HL-60 (cell line): ENCODE measurements around the gene NCKAP5L.

Experiments
- DNase-seq, 2 experiments: peaks; one replicate each; pipeline ENCODE4 v3.0.0-alpha.2; 2010 to 2020; ENCODE audit warnings: low read depth in 1 of 2, low spot score in 1 of 2
- H3K27ac ChIP-seq: fragments of 250-450 bp; sonication (Bioruptor Pico); replicated peaks from 2 replicates; pipeline ENCODE4 v1.5.1; 2020; ENCODE audit warnings: mild to moderate bottlenecking, moderate library complexity
- H3K27me3 ChIP-seq: fragments of 250-450 bp; sonication (Bioruptor Pico); 2 replicates; pipeline ENCODE4 v1.5.1; 2021; ENCODE audit warnings: mild to moderate bottlenecking, moderate library complexity; ENCODE audit not compliant: insufficient read depth, poor library complexity, severe bottlenecking
- H3K4me3 ChIP-seq: replicated peaks from 2 replicates; pipeline ENCODE4 v1.5.1; 2011; ENCODE audit warnings: mild to moderate bottlenecking, control low read depth, low read length; ENCODE audit not compliant: insufficient read depth
- GABPA ChIP-seq: IDR thresholded peaks from 2 replicates; pipeline ENCODE4 v1.6.1; 2012; ENCODE audit warnings: low read depth
- POLR2AphosphoS5 ChIP-seq: IDR thresholded peaks from 2 replicates; pipeline ENCODE4 v1.6.1; 2012; ENCODE audit warnings: low read depth
- SPI1 ChIP-seq: IDR thresholded peaks from 2 replicates; pipeline ENCODE4 v1.6.1; 2012; ENCODE audit warnings: low read depth, mild to moderate bottlenecking, borderline replicate concordance
- TF ChIP-seq, protein P1 (sequence below): IDR thresholded peaks from one replicate; pipeline ENCODE4 v1.5.1; 2011; ENCODE audit warnings: low read length, control low read depth, inconsistent platforms; ENCODE audit not compliant: insufficient read depth
- TF ChIP-seq, protein P2 (sequence below): IDR thresholded peaks from 2 replicates; pipeline ENCODE4 v1.6.1; 2012; ENCODE audit warnings: low read depth; ENCODE audit not compliant: insufficient replicate concordance

NCKAP5L gene

DNA sequence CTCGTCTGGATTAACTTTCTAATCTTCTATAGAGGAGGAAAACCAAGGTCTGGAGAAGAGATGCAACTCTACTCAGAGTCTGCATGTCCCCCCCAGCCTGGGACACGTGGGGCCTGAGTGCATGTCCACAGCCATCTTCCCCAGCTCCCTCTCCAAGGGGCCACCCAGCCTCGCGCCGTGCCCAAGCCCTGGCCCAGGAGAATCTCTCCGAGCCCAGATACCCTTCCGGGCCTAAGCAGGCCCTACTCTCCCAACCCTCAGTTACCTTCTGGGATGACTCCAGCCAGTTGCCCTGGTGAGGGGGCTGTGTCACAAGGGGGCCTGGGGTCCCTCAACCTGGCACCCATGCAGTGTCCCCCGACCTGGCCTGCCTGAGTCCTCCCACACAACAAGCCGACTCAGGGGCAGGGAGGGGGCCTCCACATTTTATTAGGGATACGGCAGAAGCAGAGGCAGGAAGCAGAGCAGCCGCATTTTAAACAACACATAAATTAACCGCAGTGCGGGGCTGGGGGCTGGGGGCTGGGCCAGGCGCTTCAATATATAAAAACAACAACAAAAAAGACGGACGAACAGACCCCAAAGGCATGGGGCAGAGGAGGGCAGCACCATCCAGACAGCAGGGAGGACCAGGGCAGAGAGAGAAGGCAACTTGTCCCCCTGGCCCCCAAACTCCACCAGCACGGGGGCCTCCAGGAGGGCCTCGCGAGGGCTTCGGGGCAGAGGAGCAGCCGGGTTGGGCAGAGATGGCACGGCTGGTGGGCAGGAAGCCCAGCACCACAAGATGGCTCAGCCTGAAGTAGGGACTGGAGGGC is 37.3 kb downstream of the NCKAP5L start:
- Histone ChIP-seq H3K27me3 (no peaks in the 10 kb centered on the region), H3K27ac (no peak overlapping the region), H3K4me3 (no peak overlapping the region)
- no peak for DNase-seq
- TF ChIP-seq POLR2AphosphoS5 (no peak), GABPA (no peak), SPI1 (no peak)
- TF ChIP-seq, protein P1, sequence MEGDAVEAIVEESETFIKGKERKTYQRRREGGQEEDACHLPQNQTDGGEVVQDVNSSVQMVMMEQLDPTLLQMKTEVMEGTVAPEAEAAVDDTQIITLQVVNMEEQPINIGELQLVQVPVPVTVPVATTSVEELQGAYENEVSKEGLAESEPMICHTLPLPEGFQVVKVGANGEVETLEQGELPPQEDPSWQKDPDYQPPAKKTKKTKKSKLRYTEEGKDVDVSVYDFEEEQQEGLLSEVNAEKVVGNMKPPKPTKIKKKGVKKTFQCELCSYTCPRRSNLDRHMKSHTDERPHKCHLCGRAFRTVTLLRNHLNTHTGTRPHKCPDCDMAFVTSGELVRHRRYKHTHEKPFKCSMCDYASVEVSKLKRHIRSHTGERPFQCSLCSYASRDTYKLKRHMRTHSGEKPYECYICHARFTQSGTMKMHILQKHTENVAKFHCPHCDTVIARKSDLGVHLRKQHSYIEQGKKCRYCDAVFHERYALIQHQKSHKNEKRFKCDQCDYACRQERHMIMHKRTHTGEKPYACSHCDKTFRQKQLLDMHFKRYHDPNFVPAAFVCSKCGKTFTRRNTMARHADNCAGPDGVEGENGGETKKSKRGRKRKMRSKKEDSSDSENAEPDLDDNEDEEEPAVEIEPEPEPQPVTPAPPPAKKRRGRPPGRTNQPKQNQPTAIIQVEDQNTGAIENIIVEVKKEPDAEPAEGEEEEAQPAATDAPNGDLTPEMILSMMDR, result no peak
- TF ChIP-seq, protein P2, sequence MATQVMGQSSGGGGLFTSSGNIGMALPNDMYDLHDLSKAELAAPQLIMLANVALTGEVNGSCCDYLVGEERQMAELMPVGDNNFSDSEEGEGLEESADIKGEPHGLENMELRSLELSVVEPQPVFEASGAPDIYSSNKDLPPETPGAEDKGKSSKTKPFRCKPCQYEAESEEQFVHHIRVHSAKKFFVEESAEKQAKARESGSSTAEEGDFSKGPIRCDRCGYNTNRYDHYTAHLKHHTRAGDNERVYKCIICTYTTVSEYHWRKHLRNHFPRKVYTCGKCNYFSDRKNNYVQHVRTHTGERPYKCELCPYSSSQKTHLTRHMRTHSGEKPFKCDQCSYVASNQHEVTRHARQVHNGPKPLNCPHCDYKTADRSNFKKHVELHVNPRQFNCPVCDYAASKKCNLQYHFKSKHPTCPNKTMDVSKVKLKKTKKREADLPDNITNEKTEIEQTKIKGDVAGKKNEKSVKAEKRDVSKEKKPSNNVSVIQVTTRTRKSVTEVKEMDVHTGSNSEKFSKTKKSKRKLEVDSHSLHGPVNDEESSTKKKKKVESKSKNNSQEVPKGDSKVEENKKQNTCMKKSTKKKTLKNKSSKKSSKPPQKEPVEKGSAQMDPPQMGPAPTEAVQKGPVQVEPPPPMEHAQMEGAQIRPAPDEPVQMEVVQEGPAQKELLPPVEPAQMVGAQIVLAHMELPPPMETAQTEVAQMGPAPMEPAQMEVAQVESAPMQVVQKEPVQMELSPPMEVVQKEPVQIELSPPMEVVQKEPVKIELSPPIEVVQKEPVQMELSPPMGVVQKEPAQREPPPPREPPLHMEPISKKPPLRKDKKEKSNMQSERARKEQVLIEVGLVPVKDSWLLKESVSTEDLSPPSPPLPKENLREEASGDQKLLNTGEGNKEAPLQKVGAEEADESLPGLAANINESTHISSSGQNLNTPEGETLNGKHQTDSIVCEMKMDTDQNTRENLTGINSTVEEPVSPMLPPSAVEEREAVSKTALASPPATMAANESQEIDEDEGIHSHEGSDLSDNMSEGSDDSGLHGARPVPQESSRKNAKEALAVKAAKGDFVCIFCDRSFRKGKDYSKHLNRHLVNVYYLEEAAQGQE, result no peak

DNA sequence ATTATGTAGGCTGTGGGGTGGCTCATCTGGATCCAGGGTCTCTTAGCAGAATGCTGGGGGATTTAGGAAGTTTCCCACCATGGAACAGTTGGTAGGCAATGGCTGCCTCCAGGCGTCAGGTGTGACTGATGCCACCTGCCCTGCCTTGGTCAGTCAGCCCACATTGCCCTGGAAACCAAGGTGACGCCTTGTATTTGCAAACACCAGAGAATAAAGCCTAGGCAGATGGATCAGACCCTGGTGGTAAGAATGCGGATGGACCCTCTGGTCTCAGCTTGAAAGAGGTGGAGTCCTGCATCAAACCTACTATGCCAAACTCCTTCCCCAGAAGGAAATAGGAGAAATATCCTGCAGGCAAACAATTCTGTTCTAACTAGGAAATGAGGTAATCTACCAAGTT is 38.2 kb downstream of the NCKAP5L start:
- no peak for DNase-seq
- Histone ChIP-seq H3K27ac (no peak overlapping the region), H3K27me3 (no peaks in the 10 kb centered on the region), H3K4me3 (no peak overlapping the region)
- TF ChIP-seq SPI1 (no peak), GABPA (no peak), POLR2AphosphoS5 (no peak)
- TF ChIP-seq, protein P1, result no peak
- TF ChIP-seq, protein P2, result no peak

DNA sequence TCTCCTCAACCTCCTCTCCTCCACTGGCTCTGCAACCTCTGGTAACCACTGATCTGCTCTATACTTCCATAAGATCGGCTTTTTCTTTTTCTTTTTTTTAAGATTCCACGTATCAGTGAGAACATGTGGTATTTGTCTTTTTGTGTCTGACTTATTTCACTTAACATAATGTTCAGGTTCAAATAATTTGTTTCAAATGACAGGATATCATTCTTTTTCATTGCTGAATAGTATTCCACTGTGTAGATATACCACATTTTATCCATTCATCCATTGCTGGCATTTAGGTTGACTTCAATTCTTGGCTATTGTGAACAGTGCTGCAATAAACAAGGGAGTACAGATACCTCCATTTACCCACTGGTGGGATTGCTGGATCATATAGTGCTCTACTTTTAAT is 40.5 kb downstream of the NCKAP5L start:
- DNase-seq, result no peak
- Histone ChIP-seq H3K4me3 (no peak overlapping the region), H3K27ac (no peak overlapping the region), H3K27me3 (no peaks in the 10 kb centered on the region)
- TF ChIP-seq POLR2AphosphoS5, result no peak
- TF ChIP-seq, protein P1, result no peak
- TF ChIP-seq SPI1, result no peak
- TF ChIP-seq, protein P2, result no peak
- no peak for TF ChIP-seq GABPA
